ENCODE results near the gene MAGI1. TPM values are rescaled to one million over a fixed set of nuclear protein-coding genes. Genes with fewer than 3 reads are reported as not detected.

MAGI1 gene
- polyA plus RNA-seq, 1 of the 3 experiments (the other 2 are of a cell fraction) = 10.3 TPM

DNA sequence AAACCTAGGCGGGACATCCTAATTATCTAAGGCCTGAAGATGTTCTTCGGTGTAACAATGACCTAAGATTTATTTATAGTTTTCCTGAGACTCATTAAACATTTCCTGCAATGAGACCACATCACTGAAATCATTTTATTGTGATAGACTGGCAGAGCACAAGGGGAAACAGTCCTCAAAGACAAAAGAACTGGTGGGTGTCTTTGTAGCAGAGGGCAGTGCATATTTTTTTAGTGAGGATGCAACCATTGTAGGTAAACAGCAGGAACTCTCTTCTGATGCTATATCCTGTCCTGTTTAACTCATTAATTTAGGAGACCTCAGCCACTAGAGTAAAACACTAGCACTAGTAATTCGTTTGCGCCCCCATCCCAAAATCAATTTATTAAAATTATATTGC, 100.0 kb downstream of the MAGI1 start:
- no peak overlapping the region for H3K4me3 ChIP-seq (ENCODE audit: low read depth in 2 of 2, low read length in 1 of 2)
- TF ChIP-seq FOSL2 (IDR thresholded peaks at IDR 0.05; ENCODE audit: borderline replicate concordance, low read depth) (no peak), YY1 (IDR thresholded peaks at IDR 0.05; ENCODE audit: low read depth) (no peak), RAD21 (IDR thresholded peaks at IDR 0.05; ENCODE audit: low read length) (no peak), USF2 (IDR thresholded peaks at IDR 0.05; ENCODE audit: borderline replicate concordance, low read depth, low read length) (no peak), REST (IDR thresholded peaks at IDR 0.05; ENCODE audit: low read depth, low read length) (no peak), POLR2AphosphoS5 (IDR thresholded peaks at IDR 0.05; ENCODE audit: low read depth, low read length) (no peak), RCOR1 (IDR thresholded peaks at IDR 0.05; ENCODE audit: low read length) (no peak), CTCF (IDR thresholded peaks at IDR 0.05) (no peak), EZH2phosphoT487 (IDR thresholded peaks at IDR 0.05; ENCODE audit: borderline replicate concordance, low read depth) (no peak), TCF12 (IDR thresholded peaks at IDR 0.05) (no peak), NRF1 (IDR thresholded peaks at IDR 0.05; ENCODE audit: low read depth, low read length) (no peak), RXRA (IDR thresholded peaks at IDR 0.05; ENCODE audit: borderline replicate concordance, low read depth) (no peak), GABPA (IDR thresholded peaks at IDR 0.05; ENCODE audit: low read depth) (no peak), NFIC (IDR thresholded peaks at IDR 0.05; ENCODE audit: borderline replicate concordance) (no peak), MEF2A (IDR thresholded peaks at IDR 0.05; ENCODE audit: borderline replicate concordance, low read depth) (no peak), ELF1 (IDR thresholded peaks at IDR 0.05) (no peak)
- TF ChIP-seq, protein P1, sequence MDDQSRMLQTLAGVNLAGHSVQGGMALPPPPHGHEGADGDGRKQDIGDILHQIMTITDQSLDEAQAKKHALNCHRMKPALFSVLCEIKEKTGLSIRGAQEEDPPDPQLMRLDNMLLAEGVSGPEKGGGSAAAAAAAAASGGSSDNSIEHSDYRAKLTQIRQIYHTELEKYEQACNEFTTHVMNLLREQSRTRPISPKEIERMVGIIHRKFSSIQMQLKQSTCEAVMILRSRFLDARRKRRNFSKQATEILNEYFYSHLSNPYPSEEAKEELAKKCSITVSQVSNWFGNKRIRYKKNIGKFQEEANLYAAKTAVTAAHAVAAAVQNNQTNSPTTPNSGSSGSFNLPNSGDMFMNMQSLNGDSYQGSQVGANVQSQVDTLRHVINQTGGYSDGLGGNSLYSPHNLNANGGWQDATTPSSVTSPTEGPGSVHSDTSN (IDR thresholded peaks at IDR 0.05) = no peak
- H3K9me2 ChIP-seq = no peaks in the 10 kb centered on the region
- H3K79me2 ChIP-seq (ENCODE audit: insufficient read depth) = peaks cover 51% of the 10 kb centered on the region
- H3K27me3 ChIP-seq (ENCODE audit: insufficient read depth) = no peaks in the 10 kb centered on the region
- peaks cover 0 to 14% of the 10 kb centered on the region in 2 experiments; a peak in 1 of 4 replicates for H3K4me1 ChIP-seq (ENCODE audit: control insufficient read depth in 1 of 2, insufficient read depth in 2 of 2, low read depth in 1 of 2, low read length in 1 of 2)
- no peaks in the 10 kb centered on the region for H4K20me1 ChIP-seq (ENCODE audit: insufficient read depth)
- no peak overlapping the region for H3K9ac ChIP-seq
- no peaks in the 10 kb centered on the region for H3F3A ChIP-seq (replicated peaks; ENCODE audit: insufficient read depth)
- CTCF ChIA-PET = no interaction called here
- H3K9me3 ChIP-seq = no peaks in the 10 kb centered on the region
- no peaks in the 10 kb centered on the region for H3K36me3 ChIP-seq (replicated peaks in 1 of 2; ENCODE audit: control insufficient read depth in 1 of 2, insufficient read depth in 2 of 2, low read length in 1 of 2)
- POLR2A ChIA-PET = no interaction called here
- 97% methylated on average over 4 of the region's 4 CpGs for WGBS (ENCODE audit: low lambda C conversion rate)
- no peak for DNase-seq
- no peak overlapping the region for H2AFZ ChIP-seq (ENCODE audit: low read depth)
- H3K4me2 ChIP-seq = no peak overlapping the region
- no peak overlapping the region for H3K27ac ChIP-seq (ENCODE audit: low read depth in 2 of 2, low read length in 1 of 2)

Data from SK-N-SH (cell line).